Duodenal mucosa (tissue), 2 donors: Measurements from ENCODE around the gene CFAP410.
"Not testable (repeated sequence)": the region's sequence is repeated elsewhere in the genome, so short reads cannot be mapped to it uniquely, and the experiment has no call there.

Experiments
- H3K27ac ChIP-seq: one replicate; pipeline ENCODE4 v1.7.0; 2013; ENCODE audit warnings: low read depth, low read length
- H3K27me3 ChIP-seq, 2 donors: one replicate each; pipeline ENCODE4 v1.7.0; 2013; ENCODE audit warnings: low read length in 2 of 2, control low read depth in 1 of 2; ENCODE audit not compliant: insufficient read depth in 2 of 2, control insufficient read depth in 1 of 2
- H3K36me3 ChIP-seq, 2 donors: one replicate each; pipeline ENCODE4 v1.7.0; 2013; ENCODE audit warnings: low read length in 2 of 2, control low read depth in 1 of 2; ENCODE audit not compliant: insufficient read depth in 2 of 2, control insufficient read depth in 1 of 2
- H3K4me1 ChIP-seq, 2 donors: one replicate each; pipeline ENCODE4 v1.7.0; 2013; ENCODE audit warnings: low read length in 2 of 2, control low read depth in 1 of 2; ENCODE audit not compliant: insufficient read depth in 2 of 2, control insufficient read depth in 1 of 2
- H3K4me3 ChIP-seq, 2 donors: one replicate each; pipeline ENCODE4 v1.7.0; 2013; ENCODE audit warnings: low read length in 2 of 2, low read depth in 1 of 2
- H3K9ac ChIP-seq, 2 donors: one replicate each; pipeline ENCODE4 v1.7.0; 2013; ENCODE audit warnings: low read length in 2 of 2, low read depth in 1 of 2
- H3K9me3 ChIP-seq, 2 donors: one replicate each; pipeline ENCODE4 v1.7.0; 2013; ENCODE audit warnings: low read length in 2 of 2, control low read depth in 1 of 2; ENCODE audit not compliant: control insufficient read depth in 1 of 2

Gene CFAP410

DNA sequence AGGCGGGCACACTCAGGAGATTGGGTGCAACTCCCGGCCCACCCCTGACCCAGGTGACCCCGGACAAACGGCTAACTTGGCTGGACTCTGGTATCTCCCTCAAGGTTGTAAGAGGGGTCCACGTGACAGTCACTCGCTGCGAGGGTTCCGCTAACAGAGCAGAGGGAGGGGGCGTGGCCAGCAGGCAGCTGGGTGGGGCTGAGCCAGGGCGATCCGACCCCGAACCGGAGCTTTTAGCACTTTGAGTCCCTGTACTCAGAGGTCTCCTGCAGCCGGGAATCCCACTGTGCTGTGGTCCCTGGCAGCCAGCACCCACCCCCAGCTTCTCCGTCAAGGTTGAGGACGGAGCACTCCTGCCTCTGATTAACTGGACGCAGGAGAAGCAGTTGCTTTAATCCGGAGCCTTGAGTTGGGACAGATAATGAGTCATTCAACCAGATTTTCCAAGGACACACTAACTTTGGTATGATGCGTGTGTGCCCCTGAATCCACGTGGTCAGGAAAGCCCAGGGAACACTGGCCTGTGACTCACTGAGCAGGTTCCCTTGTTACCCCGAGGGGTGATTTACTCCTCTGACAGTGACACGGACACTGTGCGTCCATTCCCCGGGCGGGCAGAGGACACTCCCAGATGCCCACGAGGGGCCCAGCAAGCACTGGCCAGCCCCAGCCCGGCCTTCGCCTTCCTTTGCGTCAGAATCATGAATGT lies 31.0 kb upstream of the CFAP410 start:
- no peak overlapping the region for H3K9ac ChIP-seq
- no peaks in the 10 kb centered on the region for H3K9me3 ChIP-seq
- no peak overlapping the region for H3K27ac ChIP-seq
- peaks cover 10 to 14% of the 10 kb centered on the region in 2 donors for H3K27me3 ChIP-seq
- peaks cover 0 to 8% of the 10 kb centered on the region in 2 donors for H3K4me1 ChIP-seq
- no peak overlapping the region for H3K4me3 ChIP-seq
- no peaks in the 10 kb centered on the region for H3K36me3 ChIP-seq

DNA sequence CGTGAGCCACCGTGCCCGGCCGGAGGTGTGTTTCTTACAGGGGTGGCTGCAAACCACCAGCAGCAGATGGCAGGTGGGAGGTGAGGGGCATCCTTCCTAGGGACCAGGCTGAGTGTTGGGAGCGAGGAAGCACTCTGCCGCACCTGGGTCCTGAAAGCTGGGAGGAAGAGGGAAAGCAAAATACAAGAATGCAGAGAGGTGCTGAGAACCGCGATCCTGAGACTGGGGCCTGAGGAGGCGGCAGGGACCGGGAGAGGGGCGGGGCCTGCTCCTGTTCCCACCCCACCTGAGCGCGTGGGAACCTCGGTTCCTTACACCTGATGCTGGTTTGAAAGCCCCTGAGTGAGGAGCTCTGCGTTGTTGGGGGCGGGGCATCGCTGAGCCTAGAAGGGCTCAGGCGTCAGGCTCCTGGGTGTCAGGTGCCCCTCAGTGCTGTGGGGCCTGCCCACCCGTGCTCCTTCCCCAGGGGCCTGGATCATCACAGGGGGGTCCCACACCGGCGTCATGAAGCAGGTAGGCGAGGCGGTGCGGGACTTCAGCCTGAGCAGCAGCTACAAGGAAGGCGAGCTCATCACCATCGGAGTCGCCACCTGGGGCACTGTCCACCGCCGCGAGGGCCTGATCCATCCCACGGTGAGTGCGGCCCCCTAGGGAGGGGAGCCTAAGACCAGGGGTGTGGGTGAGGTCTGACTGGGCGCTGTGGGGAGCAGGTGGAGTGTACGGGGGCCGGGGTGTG lies 29.7 kb upstream of the CFAP410 start:
- Histone ChIP-seq H3K4me3 (no peak overlapping the region), H3K4me1 (no peaks in the 10 kb centered on the region), H3K36me3 (no peaks in the 10 kb centered on the region), H3K9ac (no peak overlapping the region), H3K27ac (no peak overlapping the region), H3K27me3 (peaks cover 10 to 14% of the 10 kb centered on the region in 2 donors), H3K9me3 (no peaks in the 10 kb centered on the region)

DNA sequence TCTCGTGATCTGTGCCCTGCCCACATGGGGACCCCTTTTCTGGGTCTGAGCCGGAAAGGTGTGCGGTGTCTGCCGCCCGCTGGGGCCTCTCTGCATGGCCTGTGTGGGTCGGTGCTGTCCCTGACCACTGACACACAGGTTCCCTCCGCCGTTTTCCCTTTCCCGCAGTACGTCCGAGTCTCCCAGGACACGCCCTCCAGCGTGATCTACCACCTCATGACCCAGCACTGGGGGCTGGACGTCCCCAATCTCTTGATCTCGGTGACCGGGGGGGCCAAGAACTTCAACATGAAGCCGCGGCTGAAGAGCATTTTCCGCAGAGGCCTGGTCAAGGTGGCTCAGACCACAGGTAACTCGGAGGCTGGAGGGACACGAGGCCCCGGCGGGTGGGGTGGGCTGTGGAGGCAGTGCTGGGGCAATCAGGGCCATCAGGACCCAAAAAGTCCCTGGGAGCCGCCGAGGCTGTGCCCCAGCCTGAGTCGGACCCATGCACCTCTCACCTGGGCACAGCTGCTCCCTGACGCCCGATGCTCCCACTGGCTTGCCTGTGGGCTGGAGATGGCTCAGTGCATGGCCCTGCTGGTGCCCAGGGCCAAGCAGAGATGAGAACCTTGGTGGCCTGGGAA lies 27.5 kb upstream of the CFAP410 start:
- H3K27ac ChIP-seq = no peak overlapping the region
- H3K9ac ChIP-seq = no peak overlapping the region
- no peaks in the 10 kb centered on the region for H3K9me3 ChIP-seq
- H3K36me3 ChIP-seq = no peaks in the 10 kb centered on the region
- H3K4me1 ChIP-seq = no peaks in the 10 kb centered on the region
- no peak overlapping the region for H3K4me3 ChIP-seq
- H3K27me3 ChIP-seq = peaks cover 10 to 14% of the 10 kb centered on the region in 2 donors

DNA sequence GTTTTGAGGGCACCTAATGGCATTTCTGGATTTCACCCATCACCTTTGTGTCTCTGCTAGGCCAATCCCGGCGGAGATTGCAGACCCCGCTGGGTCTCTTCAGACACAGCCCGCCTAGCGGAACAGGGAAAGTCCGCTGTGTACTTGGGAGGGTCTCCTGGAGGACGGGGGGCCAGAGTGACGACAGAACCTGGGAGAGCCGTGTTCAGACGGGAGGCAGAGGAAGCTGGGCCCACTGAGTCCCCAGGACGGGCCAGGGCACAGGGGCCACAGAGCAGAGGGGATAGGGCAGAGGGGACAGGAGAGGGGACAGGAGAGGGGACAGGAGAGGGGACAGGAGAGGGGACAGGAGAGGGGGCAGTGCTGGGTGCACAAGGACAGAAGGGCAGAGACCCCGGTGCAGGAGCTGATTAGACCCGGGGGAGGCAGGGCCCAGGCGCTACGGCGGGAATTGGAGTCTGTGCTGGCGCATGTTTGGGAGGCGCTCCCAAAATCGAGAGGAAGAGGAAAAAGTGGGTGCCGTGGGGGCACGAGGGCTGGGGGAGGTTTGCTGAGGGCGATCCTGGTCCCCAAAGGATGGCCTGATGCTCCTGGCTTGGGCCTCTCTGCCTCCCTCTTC lies 26.9 kb upstream of the CFAP410 start:
- Histone ChIP-seq H3K4me3 (no peak overlapping the region), H3K9ac (no peak overlapping the region), H3K9me3 (no peaks in the 10 kb centered on the region), H3K27me3 (peaks cover 10 to 14% of the 10 kb centered on the region in 2 donors), H3K36me3 (no peaks in the 10 kb centered on the region), H3K27ac (no peak overlapping the region), H3K4me1 (no peaks in the 10 kb centered on the region)

DNA sequence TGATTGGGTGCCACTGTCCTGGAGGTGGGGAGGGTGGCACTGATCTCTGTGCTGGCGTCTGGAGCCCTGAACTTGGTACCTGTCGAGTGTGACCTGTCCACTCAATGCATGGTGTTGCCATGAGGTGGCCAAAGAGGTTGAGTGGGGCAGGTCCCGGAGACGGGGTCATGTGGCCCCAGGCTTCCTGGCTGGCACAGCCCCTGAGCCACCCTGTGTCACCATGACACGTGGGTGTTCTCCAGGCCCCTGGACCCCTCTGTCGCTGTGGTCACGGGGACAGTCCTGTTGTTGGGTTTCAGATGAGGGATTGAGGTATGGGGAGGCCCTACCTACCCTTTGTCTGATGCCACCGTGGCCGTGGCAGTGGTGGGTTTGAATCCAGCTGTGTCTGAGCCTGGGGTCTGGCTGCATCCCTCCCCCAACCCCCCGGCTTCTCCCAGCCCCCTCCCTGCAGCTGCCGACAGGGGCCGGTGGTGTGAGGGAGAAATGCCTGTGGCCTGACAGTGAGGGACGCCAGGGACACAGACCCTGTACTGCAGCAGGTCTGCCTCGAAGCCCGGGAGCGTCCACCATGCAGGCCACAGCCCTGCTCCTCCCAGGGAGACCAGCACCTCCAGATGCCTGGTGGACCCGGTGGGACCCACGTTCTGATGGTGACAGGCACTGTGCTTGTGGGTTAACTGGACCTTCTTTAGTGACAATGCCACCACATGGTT lies 26.2 kb upstream of the CFAP410 start:
- Histone ChIP-seq H3K4me1 (no peaks in the 10 kb centered on the region), H3K36me3 (no peaks in the 10 kb centered on the region), H3K4me3 (no peak overlapping the region), H3K9me3 (no peaks in the 10 kb centered on the region), H3K27me3 (peaks cover 10 to 11% of the 10 kb centered on the region in 2 donors), H3K27ac (no peak overlapping the region), H3K9ac (no peak overlapping the region)

DNA sequence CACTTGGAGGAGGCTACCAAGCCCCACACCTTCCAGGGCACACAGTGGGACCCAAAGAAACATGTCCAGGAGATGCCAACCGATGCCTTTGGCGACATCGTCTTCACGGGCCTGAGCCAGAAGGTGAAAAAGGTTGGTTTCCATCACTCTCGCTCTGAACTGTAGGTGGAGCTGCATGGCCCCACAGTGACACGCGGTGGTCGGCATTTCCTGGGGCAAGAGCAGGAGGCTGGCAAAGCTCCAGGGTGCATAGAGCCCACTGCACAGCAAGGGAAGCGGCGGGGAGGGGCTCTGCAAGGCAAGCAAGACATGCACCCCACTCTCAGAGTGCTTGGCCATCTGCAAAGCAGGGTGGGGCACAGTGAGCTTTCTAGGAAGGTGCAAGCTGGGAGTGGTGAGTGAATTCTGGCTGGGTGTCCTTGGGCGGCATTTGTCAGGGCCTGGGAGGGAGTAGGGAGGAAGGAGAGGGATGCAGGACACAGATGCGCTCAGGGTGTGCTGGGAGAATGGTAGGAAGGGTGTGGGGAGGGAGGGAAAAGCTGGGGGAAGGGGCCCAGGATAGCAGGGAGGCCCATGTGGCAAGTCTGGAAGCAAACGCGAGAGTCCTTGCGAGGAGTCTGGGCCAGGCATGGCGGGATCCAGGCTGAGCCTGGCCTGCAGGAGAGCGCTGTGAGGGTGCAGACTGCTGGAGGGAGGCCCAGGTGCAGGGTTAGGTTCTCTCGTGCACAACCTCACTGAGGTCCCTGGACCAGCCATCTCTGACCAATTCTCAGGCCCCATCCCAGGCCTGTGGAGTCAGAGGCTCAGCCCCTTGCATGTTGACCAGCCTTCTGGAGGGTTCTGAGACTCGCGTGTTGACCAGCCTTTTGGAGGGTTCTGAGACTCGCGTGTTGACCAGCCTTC lies 25.2 kb upstream of the CFAP410 start:
- no peak overlapping the region for H3K9ac ChIP-seq
- no peak overlapping the region for H3K27ac ChIP-seq
- H3K36me3 ChIP-seq = no peaks in the 10 kb centered on the region
- peaks cover 6 to 10% of the 10 kb centered on the region in 2 donors for H3K27me3 ChIP-seq
- H3K4me1 ChIP-seq = no peaks in the 10 kb centered on the region
- H3K9me3 ChIP-seq = no peaks in the 10 kb centered on the region
- no peak overlapping the region for H3K4me3 ChIP-seq

DNA sequence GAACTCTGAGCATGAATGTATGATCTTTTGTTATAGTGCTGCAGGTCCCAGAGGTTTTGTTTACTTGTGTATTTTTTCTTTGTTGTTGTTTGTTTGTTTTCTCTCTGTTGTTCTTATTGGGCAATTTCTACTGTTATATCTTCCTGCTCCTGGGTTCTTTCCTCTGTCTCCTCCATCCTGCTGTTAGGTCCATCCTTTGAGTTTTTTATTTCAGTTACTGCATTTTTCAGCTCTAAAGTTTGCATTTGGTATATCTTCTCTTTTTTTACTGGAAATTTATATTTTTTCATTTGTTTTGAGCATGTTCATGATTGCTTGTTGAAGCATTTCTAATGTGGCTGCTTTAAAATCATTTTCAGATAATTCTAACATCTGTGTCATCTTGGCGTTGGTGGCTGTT lies 24.1 kb upstream of the CFAP410 start:
- Histone ChIP-seq H3K36me3 (no peaks in the 10 kb centered on the region), H3K4me1 (no peaks in the 10 kb centered on the region), H3K27ac (no peak overlapping the region), H3K27me3 (peaks cover 0 to 3% of the 10 kb centered on the region in 2 donors), H3K9ac (no peak overlapping the region), H3K9me3 (no peaks in the 10 kb centered on the region), H3K4me3 (no peak overlapping the region)

DNA sequence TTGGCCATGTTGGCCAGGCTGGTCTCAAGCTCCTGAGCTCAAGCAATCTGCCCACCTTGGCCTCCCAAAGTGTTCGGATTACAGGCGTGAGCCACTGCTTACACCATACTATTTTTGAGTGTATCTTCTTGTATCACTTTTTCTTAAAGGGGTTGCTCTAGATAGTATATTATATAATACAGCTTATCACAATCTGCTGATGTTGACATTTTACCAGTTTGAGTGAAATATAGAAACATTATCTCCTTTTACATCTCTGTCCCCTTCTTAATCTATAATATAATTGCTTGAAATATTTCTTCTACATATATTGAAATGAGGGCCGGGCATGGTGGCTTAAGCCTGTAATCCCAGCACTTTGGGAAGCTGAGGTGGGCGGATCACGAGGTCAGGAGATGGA lies 22.7 kb upstream of the CFAP410 start:
- H3K9me3 ChIP-seq, H3K36me3 ChIP-seq, H3K27ac ChIP-seq, H3K27me3 ChIP-seq, H3K4me3 ChIP-seq, H3K9ac ChIP-seq, H3K4me1 ChIP-seq: not testable (repeated sequence)

DNA sequence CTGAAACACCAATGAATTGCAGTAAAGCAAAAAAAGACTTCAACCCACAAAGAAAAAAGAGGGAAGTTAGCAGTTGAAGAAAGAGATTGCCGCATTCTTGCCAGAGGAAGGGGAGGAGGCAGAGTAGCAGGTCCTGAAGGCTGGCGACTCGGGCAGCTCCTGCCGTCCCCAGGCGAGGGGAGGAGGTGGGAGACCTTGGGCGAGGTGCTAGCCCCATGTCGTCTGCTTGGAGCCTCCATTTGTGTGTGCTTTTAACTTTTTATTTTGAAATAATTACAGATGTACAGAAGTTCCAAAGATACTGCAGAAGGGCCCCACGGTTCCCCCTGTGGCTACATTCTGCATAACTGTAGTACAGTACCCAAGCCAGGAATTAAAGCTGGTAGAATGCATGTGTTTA lies 21.0 kb upstream of the CFAP410 start:
- Histone ChIP-seq H3K27ac (no peak overlapping the region), H3K4me1 (no peaks in the 10 kb centered on the region), H3K9ac (no peak overlapping the region), H3K4me3 (no peak overlapping the region), H3K36me3 (no peaks in the 10 kb centered on the region), H3K9me3 (no peaks in the 10 kb centered on the region), H3K27me3 (no peaks in the 10 kb centered on the region)
